Measurements from ENCODE around the gene GGCX.

GGCX gene

GRCh38 chr2:85589982-85590791 is 28.9 kb upstream of the GGCX start (continued):
- TF ChIP-seq SP7 (tag by site-specific recombination; IDR thresholded peaks at IDR 0.05) = no peak

GRCh38 chr2:85589181-85589580 is 27.9 kb upstream of the GGCX start:
- ChIA-PET POLR2A (interaction anchor here (1.2 kb wide), 1 partner anchor 26 kb away, joined by 3 read pairs; no protein-coding TSS in a partner anchor), CTCF (no interaction called here)
- H3K4me1 ChIP-seq (ENCODE audit: control insufficient read depth, insufficient read depth, low read length) = no peaks in the 10 kb centered on the region
- no peaks in the 10 kb centered on the region for H3K36me3 ChIP-seq (ENCODE audit: control insufficient read depth in 2 of 2, insufficient read depth in 1 of 2, low read length in 2 of 2)
- H3K4me3 ChIP-seq (ENCODE audit: low read depth, low read length) = no peak overlapping the region
- no peak overlapping the region for H3K27ac ChIP-seq (ENCODE audit: extremely low read depth, low read depth, low read length)
- no peaks in the 10 kb centered on the region for H3K9me3 ChIP-seq (ENCODE audit: control insufficient read depth, insufficient read depth, low read depth, low read length)
- no peak for TF ChIP-seq SALL2 (tag by site-specific recombination; IDR thresholded peaks at IDR 0.05; ENCODE audit: borderline replicate concordance)
- no peak for TF ChIP-seq ZBTB17 (tag by site-specific recombination; IDR thresholded peaks at IDR 0.05)
- TF ChIP-seq, protein P1, sequence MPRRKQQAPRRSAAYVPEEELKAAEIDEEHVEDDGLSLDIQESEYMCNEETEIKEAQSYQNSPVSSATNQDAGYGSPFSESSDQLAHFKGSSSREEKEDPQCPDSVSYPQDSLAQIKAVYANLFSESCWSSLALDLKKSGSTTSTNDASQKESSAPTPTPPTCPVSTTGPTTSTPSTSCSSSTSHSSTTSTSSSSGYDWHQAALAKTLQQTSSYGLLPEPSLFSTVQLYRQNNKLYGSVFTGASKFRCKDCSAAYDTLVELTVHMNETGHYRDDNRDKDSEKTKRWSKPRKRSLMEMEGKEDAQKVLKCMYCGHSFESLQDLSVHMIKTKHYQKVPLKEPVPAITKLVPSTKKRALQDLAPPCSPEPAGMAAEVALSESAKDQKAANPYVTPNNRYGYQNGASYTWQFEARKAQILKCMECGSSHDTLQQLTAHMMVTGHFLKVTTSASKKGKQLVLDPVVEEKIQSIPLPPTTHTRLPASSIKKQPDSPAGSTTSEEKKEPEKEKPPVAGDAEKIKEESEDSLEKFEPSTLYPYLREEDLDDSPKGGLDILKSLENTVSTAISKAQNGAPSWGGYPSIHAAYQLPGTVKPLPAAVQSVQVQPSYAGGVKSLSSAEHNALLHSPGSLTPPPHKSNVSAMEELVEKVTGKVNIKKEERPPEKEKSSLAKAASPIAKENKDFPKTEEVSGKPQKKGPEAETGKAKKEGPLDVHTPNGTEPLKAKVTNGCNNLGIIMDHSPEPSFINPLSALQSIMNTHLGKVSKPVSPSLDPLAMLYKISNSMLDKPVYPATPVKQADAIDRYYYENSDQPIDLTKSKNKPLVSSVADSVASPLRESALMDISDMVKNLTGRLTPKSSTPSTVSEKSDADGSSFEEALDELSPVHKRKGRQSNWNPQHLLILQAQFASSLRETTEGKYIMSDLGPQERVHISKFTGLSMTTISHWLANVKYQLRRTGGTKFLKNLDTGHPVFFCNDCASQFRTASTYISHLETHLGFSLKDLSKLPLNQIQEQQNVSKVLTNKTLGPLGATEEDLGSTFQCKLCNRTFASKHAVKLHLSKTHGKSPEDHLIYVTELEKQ (tag by site-specific recombination; IDR thresholded peaks at IDR 0.05; ENCODE audit: borderline replicate concordance) = no peak
- TF ChIP-seq ZNF280D (tag by site-specific recombination; IDR thresholded peaks at IDR 0.05) = no peak
- TF ChIP-seq ZNF561 (tag by site-specific recombination; IDR thresholded peaks at IDR 0.05; ENCODE audit: borderline replicate concordance) = no peak
- TF ChIP-seq HOXD13 (CRISPR knock-in tag; IDR thresholded peaks at IDR 0.05; ENCODE audit: borderline replicate concordance) = no peak
- TF ChIP-seq ZNF558 (tag by site-specific recombination; IDR thresholded peaks at IDR 0.05) = no peak

DNA sequence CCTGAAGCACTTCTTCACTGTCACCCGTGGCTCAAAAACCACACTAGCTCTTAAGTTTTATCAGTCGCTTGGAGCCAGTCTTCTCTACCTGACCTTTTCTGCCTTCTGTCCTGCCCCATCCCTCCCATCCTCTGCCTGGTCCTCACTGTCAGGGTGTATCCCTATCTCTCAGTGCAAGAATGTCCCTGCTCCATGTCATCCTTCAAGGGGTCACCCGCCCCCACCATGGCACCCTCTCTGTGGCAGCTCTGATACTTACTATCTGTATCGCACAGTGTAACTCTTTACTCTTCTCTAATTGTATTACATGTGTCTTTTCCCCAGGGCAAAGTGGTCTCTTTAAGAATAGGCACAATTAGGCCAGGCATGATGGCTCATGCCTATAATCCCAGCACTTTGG is 27.4 kb upstream of the GGCX start:
- Histone ChIP-seq H3K27ac (ENCODE audit: extremely low read depth, low read depth, low read length) (no peak overlapping the region), H3K4me3 (ENCODE audit: low read depth, low read length) (no peak overlapping the region), H3K4me1 (ENCODE audit: control insufficient read depth, insufficient read depth, low read length) (no peaks in the 10 kb centered on the region), H3K36me3 (ENCODE audit: control insufficient read depth in 2 of 2, insufficient read depth in 1 of 2, low read length in 2 of 2) (peaks cover 0 to 1% of the 10 kb centered on the region in 2 experiments; a peak in 1 of 3 replicates), H3K9me3 (ENCODE audit: control insufficient read depth, insufficient read depth, low read depth, low read length) (no peaks in the 10 kb centered on the region)
- POLR2A ChIA-PET = interaction anchor here (1.2 to 1.7 kb wide), 2 partner anchors 10 to 26 kb away, joined by 3 to 11 read pairs; partner anchors contain the start of gene VAMP8
- CTCF ChIA-PET = interaction anchor here (0.9 kb wide), 1 partner anchor 194 kb away, joined by 4 read pairs; no protein-coding TSS in a partner anchor
- TF ChIP-seq ZNF16 (tag by site-specific recombination; IDR thresholded peaks at IDR 0.05; ENCODE audit: low read depth) (no peak), ZNF433 (tag by site-specific recombination; IDR thresholded peaks at IDR 0.05; ENCODE audit: low read depth) (no peak), ZNF529 (tag by site-specific recombination; IDR thresholded peaks at IDR 0.05; ENCODE audit: insufficient replicate concordance) (no peak), ZNF302 (tag by site-specific recombination; IDR thresholded peaks at IDR 0.05; ENCODE audit: low read depth) (no peak)
- TF ChIP-seq, protein P2, sequence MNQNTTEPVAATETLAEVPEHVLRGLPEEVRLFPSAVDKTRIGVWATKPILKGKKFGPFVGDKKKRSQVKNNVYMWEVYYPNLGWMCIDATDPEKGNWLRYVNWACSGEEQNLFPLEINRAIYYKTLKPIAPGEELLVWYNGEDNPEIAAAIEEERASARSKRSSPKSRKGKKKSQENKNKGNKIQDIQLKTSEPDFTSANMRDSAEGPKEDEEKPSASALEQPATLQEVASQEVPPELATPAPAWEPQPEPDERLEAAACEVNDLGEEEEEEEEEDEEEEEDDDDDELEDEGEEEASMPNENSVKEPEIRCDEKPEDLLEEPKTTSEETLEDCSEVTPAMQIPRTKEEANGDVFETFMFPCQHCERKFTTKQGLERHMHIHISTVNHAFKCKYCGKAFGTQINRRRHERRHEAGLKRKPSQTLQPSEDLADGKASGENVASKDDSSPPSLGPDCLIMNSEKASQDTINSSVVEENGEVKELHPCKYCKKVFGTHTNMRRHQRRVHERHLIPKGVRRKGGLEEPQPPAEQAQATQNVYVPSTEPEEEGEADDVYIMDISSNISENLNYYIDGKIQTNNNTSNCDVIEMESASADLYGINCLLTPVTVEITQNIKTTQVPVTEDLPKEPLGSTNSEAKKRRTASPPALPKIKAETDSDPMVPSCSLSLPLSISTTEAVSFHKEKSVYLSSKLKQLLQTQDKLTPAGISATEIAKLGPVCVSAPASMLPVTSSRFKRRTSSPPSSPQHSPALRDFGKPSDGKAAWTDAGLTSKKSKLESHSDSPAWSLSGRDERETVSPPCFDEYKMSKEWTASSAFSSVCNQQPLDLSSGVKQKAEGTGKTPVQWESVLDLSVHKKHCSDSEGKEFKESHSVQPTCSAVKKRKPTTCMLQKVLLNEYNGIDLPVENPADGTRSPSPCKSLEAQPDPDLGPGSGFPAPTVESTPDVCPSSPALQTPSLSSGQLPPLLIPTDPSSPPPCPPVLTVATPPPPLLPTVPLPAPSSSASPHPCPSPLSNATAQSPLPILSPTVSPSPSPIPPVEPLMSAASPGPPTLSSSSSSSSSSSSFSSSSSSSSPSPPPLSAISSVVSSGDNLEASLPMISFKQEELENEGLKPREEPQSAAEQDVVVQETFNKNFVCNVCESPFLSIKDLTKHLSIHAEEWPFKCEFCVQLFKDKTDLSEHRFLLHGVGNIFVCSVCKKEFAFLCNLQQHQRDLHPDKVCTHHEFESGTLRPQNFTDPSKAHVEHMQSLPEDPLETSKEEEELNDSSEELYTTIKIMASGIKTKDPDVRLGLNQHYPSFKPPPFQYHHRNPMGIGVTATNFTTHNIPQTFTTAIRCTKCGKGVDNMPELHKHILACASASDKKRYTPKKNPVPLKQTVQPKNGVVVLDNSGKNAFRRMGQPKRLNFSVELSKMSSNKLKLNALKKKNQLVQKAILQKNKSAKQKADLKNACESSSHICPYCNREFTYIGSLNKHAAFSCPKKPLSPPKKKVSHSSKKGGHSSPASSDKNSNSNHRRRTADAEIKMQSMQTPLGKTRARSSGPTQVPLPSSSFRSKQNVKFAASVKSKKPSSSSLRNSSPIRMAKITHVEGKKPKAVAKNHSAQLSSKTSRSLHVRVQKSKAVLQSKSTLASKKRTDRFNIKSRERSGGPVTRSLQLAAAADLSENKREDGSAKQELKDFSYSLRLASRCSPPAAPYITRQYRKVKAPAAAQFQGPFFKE (tag by site-specific recombination; IDR thresholded peaks at IDR 0.05; ENCODE audit: borderline replicate concordance) = no peak

Measured in HEK293 (cell line).